Fibroblast of pulmonary artery (primary cell): ENCODE measurements around the gene SORCS2.

Source experiments
- DNase-seq: peaks from one replicate; pipeline ENCODE4 v3.0.0-alpha.2; 2010; ENCODE audit warnings: low read depth
- H3K4me3 ChIP-seq: replicated peaks from 2 replicates; pipeline ENCODE4 v1.5.1; 2011; ENCODE audit warnings: low read depth, mild to moderate bottlenecking, control low read depth, low read length, moderate library complexity
- CTCF ChIP-seq: IDR thresholded peaks from 2 replicates; pipeline ENCODE4 v1.5.1; 2011; ENCODE audit warnings: mild to moderate bottlenecking, control low read depth, low read length, inconsistent platforms; ENCODE audit errors: missing control alignments

SORCS2 gene

DNA sequence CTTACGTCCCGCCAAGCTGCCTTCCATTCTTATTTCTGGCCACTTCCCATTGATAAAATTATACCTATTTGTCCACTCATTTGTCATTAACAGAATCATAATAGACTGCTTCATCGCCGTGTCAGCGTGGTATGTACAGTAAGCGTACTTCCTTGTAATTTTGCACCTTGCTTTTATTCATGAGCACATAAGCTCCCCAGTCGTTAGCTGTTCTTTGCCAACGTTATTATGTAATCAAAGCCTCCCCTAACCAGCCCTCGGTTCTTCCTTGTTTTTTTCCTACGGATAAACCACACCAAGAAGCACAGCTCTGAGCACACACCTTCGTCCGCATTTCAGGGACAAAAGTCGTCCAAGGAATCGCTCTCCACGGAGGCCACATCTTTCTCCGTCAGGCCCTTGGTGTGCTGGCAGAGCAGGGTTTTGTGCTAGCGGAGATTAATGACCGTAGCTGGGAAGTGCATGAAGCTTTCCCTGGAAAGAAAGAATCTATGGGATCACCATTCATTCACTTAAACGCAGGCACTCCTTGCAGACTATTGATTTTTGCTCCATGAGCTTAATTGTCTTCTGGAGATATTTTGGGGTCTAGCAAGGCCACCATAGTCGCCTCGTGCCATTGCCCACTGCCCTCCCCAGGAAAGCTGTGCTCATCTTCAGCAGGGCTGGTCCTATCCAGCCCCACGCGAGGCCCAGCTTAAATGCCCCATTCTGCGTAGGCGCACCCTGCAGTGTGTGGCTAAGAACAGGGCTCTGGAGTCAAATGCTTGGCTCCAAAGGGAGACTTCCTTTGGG, 443.3 kb downstream of the SORCS2 start:
- no peak for TF ChIP-seq CTCF
- H3K4me3 ChIP-seq = no peak overlapping the region
- no peak for DNase-seq

DNA sequence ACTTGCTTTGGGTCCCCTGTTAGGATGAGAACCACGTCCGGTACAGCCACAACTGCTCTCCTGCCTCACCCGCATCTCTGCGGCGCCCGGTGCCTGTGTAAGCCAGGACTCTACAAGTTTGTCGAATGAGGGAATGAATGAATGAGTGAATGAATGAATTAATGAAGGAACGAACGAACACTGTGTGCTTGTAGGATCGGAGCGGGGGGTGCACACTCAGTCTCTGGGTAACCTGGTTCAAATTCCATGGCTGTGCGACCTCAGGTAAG, 443.8 kb downstream of the SORCS2 start:
- TF ChIP-seq CTCF = no peak
- H3K4me3 ChIP-seq = no peak overlapping the region
- DNase-seq = no peak

DNA sequence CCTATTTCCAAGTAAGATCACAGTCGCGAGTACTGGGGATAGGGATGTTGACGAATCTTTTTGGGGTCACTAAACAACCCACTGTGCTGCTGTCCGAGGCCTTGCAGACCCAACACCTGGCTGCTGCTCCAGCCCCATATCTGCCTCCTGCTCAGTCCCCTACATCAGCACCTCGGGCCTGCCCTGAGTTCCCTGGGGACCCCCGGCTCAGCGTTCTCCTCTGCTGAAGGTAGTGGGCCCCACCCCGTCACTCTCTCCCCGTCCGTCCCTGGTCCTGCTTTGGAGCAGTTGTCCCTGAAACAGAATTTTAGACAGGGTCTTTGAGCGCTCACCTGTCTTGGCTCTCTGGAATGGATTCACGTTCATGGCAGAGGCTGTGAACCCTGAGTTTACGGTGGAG, 444.8 kb downstream of the SORCS2 start:
- TF ChIP-seq CTCF = no peak
- no peak for DNase-seq

GRCh38 chr4:7637971-7638370, 445.6 kb downstream of the SORCS2 start:
- TF ChIP-seq CTCF = no peak
- H3K4me3 ChIP-seq = no peak overlapping the region
- no peak for DNase-seq

More for the DNA sequence above, 444.8 kb downstream of the SORCS2 start:
- H3K4me3 ChIP-seq = no peak overlapping the region

DNA sequence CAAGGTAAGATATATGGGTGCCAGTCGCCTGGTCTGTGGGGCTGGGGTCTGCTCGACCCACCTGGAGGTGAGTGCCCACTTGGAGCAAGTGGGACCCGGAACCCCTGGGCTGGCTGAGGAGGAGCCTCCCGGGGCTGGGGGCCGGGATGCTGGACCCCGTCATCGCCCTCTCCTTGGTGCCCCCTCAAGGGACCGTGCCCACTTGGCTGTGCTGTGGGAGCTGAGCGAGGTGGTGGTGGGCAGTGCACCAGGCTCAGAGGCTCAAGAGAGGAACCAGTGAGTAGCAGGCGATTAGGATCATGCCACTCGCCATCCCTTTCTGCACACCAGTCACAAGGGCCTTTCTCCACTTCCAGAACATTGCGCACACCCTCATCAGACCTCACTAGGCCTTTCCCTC, 446.2 kb downstream of the SORCS2 start:
- TF ChIP-seq CTCF = no peak
- no peak for DNase-seq

DNA sequence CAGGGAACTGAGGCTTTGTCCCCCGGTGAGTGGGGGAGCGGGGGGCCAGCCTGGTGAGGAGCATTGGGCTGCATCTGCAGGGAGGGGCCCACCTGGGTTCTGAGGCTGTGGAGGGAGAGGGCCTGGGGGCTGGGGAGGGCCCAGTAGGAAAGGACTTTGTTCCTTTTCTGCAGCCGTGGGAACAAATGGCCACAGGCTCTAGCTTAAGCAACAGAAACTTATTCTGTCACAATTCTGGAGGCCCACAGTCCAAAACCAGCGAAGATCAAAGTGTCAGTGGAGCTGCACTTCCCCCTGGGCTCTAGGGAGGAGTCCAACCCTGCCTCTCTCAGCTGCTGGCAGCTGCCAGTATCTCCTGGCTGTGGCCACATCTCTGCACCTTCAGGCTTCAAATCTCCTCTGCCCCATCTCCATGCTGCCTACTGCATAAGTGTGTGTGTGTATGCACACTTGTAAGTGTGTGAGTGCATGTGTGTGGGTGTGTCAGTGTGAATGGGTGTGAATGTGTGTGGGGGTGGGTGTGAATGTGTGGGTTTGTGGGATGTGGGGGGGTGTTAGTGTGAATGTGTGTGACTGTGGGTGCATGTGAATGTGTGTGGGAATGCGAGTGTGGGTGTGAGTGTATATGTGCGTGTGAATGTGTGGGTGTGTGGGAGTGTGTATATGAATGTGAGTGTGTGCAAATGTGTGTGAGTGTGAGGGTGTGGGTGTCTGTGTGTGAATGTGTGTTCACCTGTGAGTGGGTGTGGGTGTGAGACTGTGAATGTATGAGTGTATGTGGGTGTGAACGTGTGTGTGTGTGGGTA, 446.8 kb downstream of the SORCS2 start:
- no peak for TF ChIP-seq CTCF
- DNase-seq = no peak
- H3K4me3 ChIP-seq = no peak overlapping the region

More for the DNA sequence above, 446.2 kb downstream of the SORCS2 start:
- no peak overlapping the region for H3K4me3 ChIP-seq
